Endothelial cell of umbilical vein (primary cell): ENCODE measurements around the gene RAB37. TPM values are rescaled to one million over a fixed set of nuclear protein-coding genes. Genes with fewer than 3 reads are reported as not detected.

ENCODE experiments used
- BruUV-seq: library from RNA; stranded (reverse); fragments of 400-500 nt; replicated peaks from 2 replicates; lab custom pipeline; 2021; lab: Mats Ljungman, UMichigan
- CTCF ChIA-PET: fragments of 300-600, 350-600 bp; sonication (Branson Sonifier 250); formaldehyde crosslinking; loops from one replicate; lab custom pipeline; 2021; ENCODE audit warnings: antibody characterized with exemption, inconsistent platforms; lab: Charles Lee
- POLR2A ChIA-PET: fragments of 300-600, 350-600 bp; sonication (Branson Sonifier 250); formaldehyde crosslinking; loops from one replicate; lab custom pipeline; 2021; ENCODE audit warnings: antibody characterized with exemption, inconsistent platforms; lab: Charles Lee
- DNase-seq: peaks from one replicate; pipeline ENCODE4 v3.0.0-alpha.2; 2011; ENCODE audit warnings: low read depth, low spot score
- FAIRE-seq: peaks from 2 replicates; lab custom pipeline; 2011; peaks lifted over from hg19 to GRCh38; lab: Jason Lieb, UNC
- H2AFZ ChIP-seq: 2 replicates; pipeline ENCODE4 v1.6.0; 2012; ENCODE audit warnings: low read depth, low read length, control low read depth, inconsistent platforms
- H3K27ac ChIP-seq: 2 replicates; pipeline ENCODE4 v1.5.1; 2011; ENCODE audit warnings: low read depth, mild to moderate bottlenecking, control low read depth, low read length, moderate library complexity; ENCODE audit not compliant: insufficient read depth
- H3K27me3 ChIP-seq, 2 experiments: 2 replicates each; pipeline versions ENCODE4 v1.6.0 to v1.6.1; 2011; ENCODE audit warnings: low read length in 2 of 2, mixed read lengths in 1 of 2; ENCODE audit not compliant: control insufficient read depth in 2 of 2, insufficient read depth in 2 of 2
- H3K36me3 ChIP-seq, 2 experiments: 2 replicates in 1 of 2; 3 replicates in 1 of 2; pipeline ENCODE4 v1.5.1; 2011; ENCODE audit warnings: low read length in 2 of 2, mild to moderate bottlenecking in 1 of 2, moderate library complexity in 1 of 2; ENCODE audit not compliant: control insufficient read depth in 2 of 2, insufficient read depth in 2 of 2; ENCODE audit errors: extremely low read depth in 1 of 2
- H3K4me1 ChIP-seq: 3 replicates; pipeline ENCODE4 v1.5.1; 2011; ENCODE audit warnings: mild to moderate bottlenecking, low read length; ENCODE audit not compliant: control insufficient read depth, insufficient read depth; ENCODE audit errors: extremely low read depth
- H3K4me2 ChIP-seq: 2 replicates; pipeline ENCODE4 v1.6.1; 2011; ENCODE audit warnings: low read length, control low read depth, mixed read lengths; ENCODE audit not compliant: insufficient read depth
- H3K4me3 ChIP-seq, 3 experiments: fragments of 200-600 bp in 1 of 3; sonication (generic), shearing (Covaris generic) in 1 of 3; replicated peaks in 1 of 3; 2 replicates each; pipeline ENCODE4 v1.5.1; 2011 to 2016; ENCODE audit warnings: control low read depth in 3 of 3, low read length in 3 of 3, mild to moderate bottlenecking in 2 of 3, inconsistent platforms in 1 of 3, low read depth in 1 of 3, moderate library complexity in 1 of 3; ENCODE audit not compliant: insufficient read depth in 1 of 3
- H3K79me2 ChIP-seq: 2 replicates; pipeline ENCODE4 v1.6.0; 2012; ENCODE audit warnings: low read length, inconsistent platforms; ENCODE audit not compliant: control insufficient read depth, insufficient read depth
- H3K9ac ChIP-seq: replicated peaks from 2 replicates; pipeline ENCODE3; 2011; ENCODE audit warnings: low read length, control low read depth; ENCODE audit not compliant: insufficient read depth; ENCODE audit errors: extremely low read depth
- H3K9me1 ChIP-seq: replicated peaks from 3 replicates; pipeline ENCODE4 v1.6.0; 2011; ENCODE audit warnings: mild to moderate bottlenecking, low read length; ENCODE audit not compliant: control insufficient read depth, insufficient read depth; ENCODE audit errors: extremely low read depth
- H3K9me3 ChIP-seq: replicated peaks from 2 replicates; pipeline ENCODE4 v1.5.1; 2012; ENCODE audit warnings: low read length, inconsistent platforms; ENCODE audit not compliant: control insufficient read depth, insufficient read depth
- H4K20me1 ChIP-seq: replicated peaks from 2 replicates; pipeline ENCODE3; 2011; ENCODE audit warnings: mild to moderate bottlenecking, low read length; ENCODE audit not compliant: control insufficient read depth, insufficient read depth; ENCODE audit errors: extremely low read depth
- EZH2 ChIP-seq: IDR thresholded peaks from 2 replicates; pipeline ENCODE4 v1.6.1; 2012; ENCODE audit warnings: borderline replicate concordance, low read depth, mild to moderate bottlenecking, moderate library complexity, low read length, inconsistent platforms; ENCODE audit not compliant: severe bottlenecking
- FOS ChIP-seq: IDR thresholded peaks from 2 replicates; pipeline ENCODE4 v1.6.1; 2011; ENCODE audit warnings: mild to moderate bottlenecking, low read length, moderate library complexity, borderline replicate concordance; ENCODE audit not compliant: insufficient read depth
- GATA2 ChIP-seq: IDR thresholded peaks from 2 replicates; pipeline ENCODE4 v1.7.0; 2011; ENCODE audit warnings: low read depth, mild to moderate bottlenecking, moderate library complexity, mixed read lengths, low read length; ENCODE audit not compliant: insufficient read length, insufficient read depth
- JUN ChIP-seq: IDR thresholded peaks from 2 replicates; pipeline ENCODE4 v1.6.1; 2011; ENCODE audit warnings: borderline replicate concordance, low read depth; ENCODE audit not compliant: insufficient read length, insufficient read depth
- MAX ChIP-seq: IDR thresholded peaks from 2 replicates; pipeline ENCODE4 v1.6.1; 2011; ENCODE audit not compliant: insufficient read depth, insufficient read length
- MYC ChIP-seq: IDR thresholded peaks from one replicate; pipeline ENCODE4 v1.6.1; 2011; ENCODE audit warnings: mild to moderate bottlenecking, low read depth, low read length
- POLR2A ChIP-seq: IDR thresholded peaks from 2 replicates; pipeline ENCODE4 v1.6.1; 2012; ENCODE audit warnings: low read depth, mild to moderate bottlenecking, control low read depth, low read length
- POLR2AphosphoS5 ChIP-seq: IDR thresholded peaks from 2 replicates; pipeline ENCODE4 v1.6.1; 2012; ENCODE audit warnings: low read depth, mild to moderate bottlenecking, control low read depth, low read length, moderate library complexity; ENCODE audit not compliant: insufficient read depth
- dilution Hi-C: fragments of 300-500 bp; cut with MboI; formaldehyde crosslinking; loops from one replicate; pipeline ENCODE4 v1.15.0; 2019; ENCODE audit warnings: low sequenced_read_pairs; ENCODE audit not compliant: extremely low pct_ligation_motif_present
- intact Hi-C: fragments of 100-400 bp; cut with micrococcal nuclease; formaldehyde crosslinking; loops from one replicate; pipeline ENCODE4 v1.10.0; 2022
- polyA plus RNA-seq, 4 experiments: library from polyadenylated mRNA; depleted of rRNA in 3 of 4; stranded (reverse) in 3 of 4; unstranded in 1 of 4; fragments of >200 nt; gene quantifications; 2 replicates each; pipeline versions ENCODE4 v1.2.1 to v1.2.3, GENCODE V29; 2011 to 2012; ENCODE audit warnings: missing spikeins in 1 of 4
- total RNA-seq: library from RNA; stranded (reverse); gene quantifications from 2 replicates; pipeline ENCODE4 v1.2.3, GENCODE V29; 2021

The RAB37 gene
- total and polyA plus RNA-seq, 2 donors (not counting 3 experiments of a cell fraction or from before 2014, with no cell fraction given): 0.11 TPM; not detected in 1

- Histone ChIP-seq H3K9me1 (no peaks in the 10 kb centered on the region), H3K27me3 (no peaks in the 10 kb centered on the region), H3K9me3 (no peaks in the 10 kb centered on the region), H3K27ac (no peak overlapping the region), H2AFZ (no peak overlapping the region), H4K20me1 (no peaks in the 10 kb centered on the region), H3K4me2 (no peak overlapping the region), H3K79me2 (no peaks in the 10 kb centered on the region), H3K4me3 (no peak overlapping the region), H3K9ac (no peak overlapping the region), H3K4me1 (peaks cover 7% of the 10 kb centered on the region), H3K36me3 (no peaks in the 10 kb centered on the region)
- CTCF ChIA-PET: interaction anchor here (0.8 to 3.3 kb wide), 5 partner anchors 10 to 98 kb away, joined by 3 to 25 read pairs (median 3); no protein-coding TSS in a partner anchor
- BruUV-seq: no TSS peak
- DNase-seq (no peak), FAIRE-seq (no peak)
- TF ChIP-seq POLR2AphosphoS5: no peak
- no peak for TF ChIP-seq MYC
- no peak for TF ChIP-seq EZH2
- TF ChIP-seq POLR2A: no peak
- no peak for TF ChIP-seq FOS
- no peak for TF ChIP-seq GATA2
- POLR2A ChIA-PET: no interaction called here
- dilution Hi-C loops: no loop called here
- intact Hi-C loops: no loop called here
These were observed 23.5 kb downstream of the RAB37 start for GRCh38 chr17:74760404-74761105.

- H3K9me1 ChIP-seq: no peaks in the 10 kb centered on the region
- H3K36me3 ChIP-seq: no peaks in the 10 kb centered on the region
- peaks cover 7% of the 10 kb centered on the region for H3K4me1 ChIP-seq
- no peaks in the 10 kb centered on the region for H3K9me3 ChIP-seq
- ChIA-PET POLR2A (no interaction called here), CTCF (interaction anchor here (2.4 to 3.3 kb wide), 2 partner anchors 10 to 15 kb away, joined by 14 to 25 read pairs; no protein-coding TSS in a partner anchor)
- no peak overlapping the region for H3K27ac ChIP-seq
- intact Hi-C loops: no loop called here
- H3K4me2 ChIP-seq: no peak overlapping the region
- TF ChIP-seq POLR2AphosphoS5: no peak
- no peak for TF ChIP-seq GATA2
- TF ChIP-seq JUN: no peak
- no peak for TF ChIP-seq EZH2
- TF ChIP-seq MAX: no peak
- H3K9ac ChIP-seq: no peak overlapping the region
- BruUV-seq: no TSS peak
- no peaks in the 10 kb centered on the region for H3K27me3 ChIP-seq
- DNase-seq (no peak), FAIRE-seq (no peak)
- no peak overlapping the region for H2AFZ ChIP-seq
- H3K4me3 ChIP-seq: no peak overlapping the region
- dilution Hi-C loops: no loop called here
- no peaks in the 10 kb centered on the region for H4K20me1 ChIP-seq
- no peaks in the 10 kb centered on the region for H3K79me2 ChIP-seq
These were observed 24.4 kb downstream of the RAB37 start for GRCh38 chr17:74761419-74761818.
